ENCODE results near the gene TDG. TPM values are rescaled to one million over a fixed set of nuclear protein-coding genes. Genes with fewer than 3 reads are reported as not detected.

Gene TDG
- total RNA-seq, 2 experiments from 2014 or later: 37.4 to 37.5 TPM

DNA sequence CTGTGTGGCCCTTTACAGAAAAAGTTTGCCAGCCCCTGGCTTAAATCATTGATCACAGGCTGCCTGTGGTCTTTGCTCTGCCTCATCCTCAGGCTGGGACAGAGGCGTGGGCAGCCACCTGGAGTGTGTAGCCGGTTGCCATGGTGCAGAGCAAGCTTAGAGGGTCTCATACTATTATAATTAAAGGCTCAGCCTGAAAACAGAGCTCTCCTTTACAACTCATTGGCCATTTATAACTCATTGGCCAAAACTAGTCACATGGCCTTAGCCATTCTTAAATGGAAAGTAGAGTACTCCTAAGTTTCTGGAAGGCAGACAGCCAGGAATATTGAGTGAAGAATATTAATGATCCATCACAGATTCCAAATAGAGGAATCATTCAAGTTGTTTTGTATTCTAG, 32.4 kb upstream of the TDG start:
- Mint-ChIP-seq H3K27ac (peak overlapping the region; percentile 99), H3K27me3 (peaks cover 3% of the 10 kb centered on the region), H3K9me3 (no peaks in the 10 kb centered on the region), H3K36me3 (ENCODE audit: low read depth) (peaks cover 73% of the 10 kb centered on the region), H3K4me1 (ENCODE audit: low read depth) (peaks cover 52% of the 10 kb centered on the region), H3K4me3 (peak overlapping the region; percentile 87)
- TF ChIP-seq, protein P1, sequence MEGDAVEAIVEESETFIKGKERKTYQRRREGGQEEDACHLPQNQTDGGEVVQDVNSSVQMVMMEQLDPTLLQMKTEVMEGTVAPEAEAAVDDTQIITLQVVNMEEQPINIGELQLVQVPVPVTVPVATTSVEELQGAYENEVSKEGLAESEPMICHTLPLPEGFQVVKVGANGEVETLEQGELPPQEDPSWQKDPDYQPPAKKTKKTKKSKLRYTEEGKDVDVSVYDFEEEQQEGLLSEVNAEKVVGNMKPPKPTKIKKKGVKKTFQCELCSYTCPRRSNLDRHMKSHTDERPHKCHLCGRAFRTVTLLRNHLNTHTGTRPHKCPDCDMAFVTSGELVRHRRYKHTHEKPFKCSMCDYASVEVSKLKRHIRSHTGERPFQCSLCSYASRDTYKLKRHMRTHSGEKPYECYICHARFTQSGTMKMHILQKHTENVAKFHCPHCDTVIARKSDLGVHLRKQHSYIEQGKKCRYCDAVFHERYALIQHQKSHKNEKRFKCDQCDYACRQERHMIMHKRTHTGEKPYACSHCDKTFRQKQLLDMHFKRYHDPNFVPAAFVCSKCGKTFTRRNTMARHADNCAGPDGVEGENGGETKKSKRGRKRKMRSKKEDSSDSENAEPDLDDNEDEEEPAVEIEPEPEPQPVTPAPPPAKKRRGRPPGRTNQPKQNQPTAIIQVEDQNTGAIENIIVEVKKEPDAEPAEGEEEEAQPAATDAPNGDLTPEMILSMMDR (IDR thresholded peaks at IDR 0.05): no peak
- CTCF ChIA-PET: interaction anchor here (1.0 kb wide), 1 partner anchor 176 kb away, joined by 3 read pairs; no protein-coding TSS in a partner anchor
- intact Hi-C loops (cut with micrococcal nuclease): loop anchor here (5.0 kb wide), 1 partner anchor 51 kb away; no protein-coding TSS in a partner anchor
- POLR2A ChIA-PET: interaction anchor here (0.5 to 3.7 kb wide), 5 partner anchors 11 to 197 kb away, joined by 3 to 24 read pairs (median 8); no protein-coding TSS in a partner anchor
- DNase-seq: peak; percentile 52
- ATAC-seq: no peak

DNA sequence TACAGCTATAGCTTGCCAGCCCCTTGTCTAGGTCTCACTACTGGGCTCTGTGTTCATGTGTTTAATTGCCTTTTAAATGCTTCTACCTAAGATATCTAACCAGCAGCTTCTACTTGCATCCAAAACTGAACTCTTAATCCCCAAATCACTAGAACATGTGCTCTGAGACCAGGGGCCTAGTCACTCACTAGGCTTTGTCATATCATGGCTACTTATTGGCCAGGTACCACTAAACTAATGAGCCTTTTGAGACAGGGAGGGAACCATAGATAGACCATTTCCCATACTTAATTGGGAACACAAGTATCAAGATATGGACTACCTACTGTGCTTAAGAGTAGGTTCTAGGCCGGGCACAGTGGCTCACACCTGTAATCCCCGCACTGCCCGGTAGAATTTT, 29.0 kb upstream of the TDG start:
- CTCF ChIA-PET: interaction anchor here (1.3 to 1.4 kb wide), 3 partner anchors 16 to 59 kb away, joined by 3 to 6 read pairs (median 3); no protein-coding TSS in a partner anchor
- Mint-ChIP-seq H3K36me3 (ENCODE audit: low read depth) (peaks cover 85% of the 10 kb centered on the region), H3K27me3 (no peaks in the 10 kb centered on the region), H3K4me3 (no peak overlapping the region), H3K9me3 (no peaks in the 10 kb centered on the region), H3K4me1 (ENCODE audit: low read depth) (peaks cover 77% of the 10 kb centered on the region), H3K27ac (peak overlapping the region; percentile 55)
- intact Hi-C loops (cut with micrococcal nuclease): no loop called here
- TF ChIP-seq, protein P1 (IDR thresholded peaks at IDR 0.05): no peak
- DNase-seq: no peak
- POLR2A ChIA-PET: interaction anchor here (1.0 to 3.7 kb wide), 7 partner anchors 8 to 350 kb away, joined by 3 to 24 read pairs (median 12); partner anchors contain the start of gene TDG
- ATAC-seq: no peak

DNA sequence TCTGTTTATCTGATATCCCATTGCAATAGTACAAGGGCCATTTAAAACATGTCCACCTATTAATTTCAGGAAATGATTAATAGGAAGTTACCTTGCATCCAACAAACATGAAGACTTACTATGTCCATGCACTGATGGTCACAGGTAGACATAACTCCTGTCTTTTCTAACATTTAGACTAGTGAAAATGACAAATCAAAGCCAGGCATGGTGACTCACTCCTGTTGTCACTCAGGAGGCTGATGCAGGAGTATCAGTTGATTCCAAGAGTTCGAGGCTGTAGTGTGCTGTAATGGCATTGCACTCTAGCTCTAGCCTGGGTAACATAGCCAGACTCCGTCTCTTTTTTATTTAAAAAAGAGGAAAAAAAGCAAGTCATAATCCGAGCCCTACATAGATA, 20.7 kb upstream of the TDG start:
- peak overlapping the region; percentile 62 for H3K27ac Mint-ChIP-seq

DNA sequence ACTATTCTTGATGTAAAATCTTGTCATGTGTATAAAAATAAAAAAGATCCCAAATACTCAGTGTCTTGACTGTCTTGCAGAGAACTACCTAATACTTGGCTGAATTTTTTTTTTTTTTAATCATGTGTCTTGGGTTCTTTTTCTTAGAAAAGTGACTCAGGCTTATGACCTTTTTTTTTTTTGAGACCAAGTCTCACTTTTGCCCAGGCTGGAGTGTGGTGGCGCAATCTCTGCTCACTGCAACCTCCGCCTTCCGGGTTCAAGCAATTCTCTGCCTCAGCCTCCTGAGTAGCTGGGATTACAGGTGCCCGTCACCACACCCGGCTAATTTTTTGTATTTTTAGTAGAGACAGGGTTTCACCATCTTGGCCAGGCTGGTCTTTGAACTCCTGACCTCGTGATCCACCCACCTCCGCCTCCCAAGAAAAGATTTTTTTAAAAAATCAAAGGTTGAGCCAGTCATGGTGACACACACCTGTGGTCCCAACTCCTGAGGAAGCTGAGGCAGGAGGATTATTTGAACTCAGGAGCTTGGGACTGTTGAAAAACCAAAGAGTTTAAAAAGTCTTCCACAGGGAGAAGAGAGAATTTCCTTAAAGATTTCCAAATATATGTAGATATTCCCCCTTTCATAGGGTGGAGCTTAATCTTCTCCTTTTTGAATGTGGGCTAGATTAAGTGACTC, 17.7 kb upstream of the TDG start:
- no peak overlapping the region for H3K4me3 Mint-ChIP-seq
- no peaks in the 10 kb centered on the region for H3K27me3 Mint-ChIP-seq
- CTCF ChIA-PET: interaction anchor here (0.7 to 1.9 kb wide), 3 partner anchors 8 to 160 kb away, joined by 3 to 6 read pairs (median 4); no protein-coding TSS in a partner anchor
- intact Hi-C loops (cut with micrococcal nuclease): no loop called here
- H3K36me3 Mint-ChIP-seq (ENCODE audit: low read depth): peaks cover 78% of the 10 kb centered on the region
- TF ChIP-seq, protein P1 (IDR thresholded peaks at IDR 0.05): no peak
- peaks cover 60% of the 10 kb centered on the region for H3K4me1 Mint-ChIP-seq (ENCODE audit: low read depth)
- POLR2A ChIA-PET: interaction anchor here (0.6 to 7.0 kb wide), 10 partner anchors 8 to 60 kb away, joined by 3 to 37 read pairs (median 4); partner anchors contain the start of genes HSP90B1 and TDG
- H3K27ac Mint-ChIP-seq: peak overlapping the region; percentile 71
- H3K9me3 Mint-ChIP-seq: no peaks in the 10 kb centered on the region
- ATAC-seq (peak; percentile 37), DNase-seq (peak; percentile 48)

More for the DNA sequence above, 20.7 kb upstream of the TDG start:
- CTCF ChIA-PET: interaction anchor here (1.2 kb wide), 1 partner anchor 17 kb away, joined by 5 read pairs; no protein-coding TSS in a partner anchor
- ATAC-seq: peak; percentile 18
- DNase-seq: no peak
- H3K4me3 Mint-ChIP-seq: no peak overlapping the region
- no peaks in the 10 kb centered on the region for H3K9me3 Mint-ChIP-seq
- H3K36me3 Mint-ChIP-seq (ENCODE audit: low read depth): peaks cover 89% of the 10 kb centered on the region
- H3K4me1 Mint-ChIP-seq (ENCODE audit: low read depth): peaks cover 68% of the 10 kb centered on the region
- no peaks in the 10 kb centered on the region for H3K27me3 Mint-ChIP-seq
- intact Hi-C loops (cut with micrococcal nuclease): no loop called here
- POLR2A ChIA-PET: interaction anchor here (1.5 to 7.0 kb wide), 3 partner anchors 10 to 14 kb away, joined by 10 to 37 read pairs (median 24); partner anchors contain the start of gene HSP90B1
- TF ChIP-seq, protein P1 (IDR thresholded peaks at IDR 0.05): no peak

All from activated CD8-positive, alpha-beta T cell treated with anti-CD3 and anti-CD28 coated beads for 36 hours (primary cell).